ENCODE measurements around the gene TYSND1.

- TF ChIP-seq, protein P1, sequence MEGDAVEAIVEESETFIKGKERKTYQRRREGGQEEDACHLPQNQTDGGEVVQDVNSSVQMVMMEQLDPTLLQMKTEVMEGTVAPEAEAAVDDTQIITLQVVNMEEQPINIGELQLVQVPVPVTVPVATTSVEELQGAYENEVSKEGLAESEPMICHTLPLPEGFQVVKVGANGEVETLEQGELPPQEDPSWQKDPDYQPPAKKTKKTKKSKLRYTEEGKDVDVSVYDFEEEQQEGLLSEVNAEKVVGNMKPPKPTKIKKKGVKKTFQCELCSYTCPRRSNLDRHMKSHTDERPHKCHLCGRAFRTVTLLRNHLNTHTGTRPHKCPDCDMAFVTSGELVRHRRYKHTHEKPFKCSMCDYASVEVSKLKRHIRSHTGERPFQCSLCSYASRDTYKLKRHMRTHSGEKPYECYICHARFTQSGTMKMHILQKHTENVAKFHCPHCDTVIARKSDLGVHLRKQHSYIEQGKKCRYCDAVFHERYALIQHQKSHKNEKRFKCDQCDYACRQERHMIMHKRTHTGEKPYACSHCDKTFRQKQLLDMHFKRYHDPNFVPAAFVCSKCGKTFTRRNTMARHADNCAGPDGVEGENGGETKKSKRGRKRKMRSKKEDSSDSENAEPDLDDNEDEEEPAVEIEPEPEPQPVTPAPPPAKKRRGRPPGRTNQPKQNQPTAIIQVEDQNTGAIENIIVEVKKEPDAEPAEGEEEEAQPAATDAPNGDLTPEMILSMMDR (IDR thresholded peaks at IDR 0.05): no peak
- no peak for TF ChIP-seq ZFX (IDR thresholded peaks at IDR 0.05; ENCODE audit: borderline replicate concordance)
Observed at GRCh38 chr10:70123817-70124216, 22.7 kb downstream of the TYSND1 start.
